Measurements from ENCODE around the gene WDR72.

- TF ChIP-seq POLR2A (IDR thresholded peaks at IDR 0.05; ENCODE audit: low read depth) (no peak), EP300 (IDR thresholded peaks at IDR 0.05) (no peak), POLR2AphosphoS5 (IDR thresholded peaks at IDR 0.05) (no peak)
- TF ChIP-seq, protein P1, sequence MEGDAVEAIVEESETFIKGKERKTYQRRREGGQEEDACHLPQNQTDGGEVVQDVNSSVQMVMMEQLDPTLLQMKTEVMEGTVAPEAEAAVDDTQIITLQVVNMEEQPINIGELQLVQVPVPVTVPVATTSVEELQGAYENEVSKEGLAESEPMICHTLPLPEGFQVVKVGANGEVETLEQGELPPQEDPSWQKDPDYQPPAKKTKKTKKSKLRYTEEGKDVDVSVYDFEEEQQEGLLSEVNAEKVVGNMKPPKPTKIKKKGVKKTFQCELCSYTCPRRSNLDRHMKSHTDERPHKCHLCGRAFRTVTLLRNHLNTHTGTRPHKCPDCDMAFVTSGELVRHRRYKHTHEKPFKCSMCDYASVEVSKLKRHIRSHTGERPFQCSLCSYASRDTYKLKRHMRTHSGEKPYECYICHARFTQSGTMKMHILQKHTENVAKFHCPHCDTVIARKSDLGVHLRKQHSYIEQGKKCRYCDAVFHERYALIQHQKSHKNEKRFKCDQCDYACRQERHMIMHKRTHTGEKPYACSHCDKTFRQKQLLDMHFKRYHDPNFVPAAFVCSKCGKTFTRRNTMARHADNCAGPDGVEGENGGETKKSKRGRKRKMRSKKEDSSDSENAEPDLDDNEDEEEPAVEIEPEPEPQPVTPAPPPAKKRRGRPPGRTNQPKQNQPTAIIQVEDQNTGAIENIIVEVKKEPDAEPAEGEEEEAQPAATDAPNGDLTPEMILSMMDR (IDR thresholded peaks at IDR 0.05), result no peak
Measured at GRCh38 chr15:53665930-53666329, 93.5 kb downstream of the WDR72 start.
